ENCODE results near the gene AVPR2. TPM values are rescaled to one million over a fixed set of nuclear protein-coding genes. Genes with fewer than 3 reads are reported as not detected.
A peak's percentile ranks its signal among the peaks of the same experiment; 100 is the strongest.

AVPR2 gene
- total RNA-seq, 6 experiments from 2014 or later: not detected

- Mint-ChIP-seq H3K27ac (no peak overlapping the region; the same call in 1 of the 2 replicates), H3K27me3 (ENCODE audit: insufficient read depth) (peaks cover under 1% of the 10 kb centered on the region; the same call in 1 of the 2 replicates), H3K36me3 (ENCODE audit: low read depth) (peaks cover 5% of the 10 kb centered on the region; the same call in 1 of the 2 replicates), H3K9me3 (no peaks in the 10 kb centered on the region), H3K4me1 (ENCODE audit: low read depth) (peaks cover 25% of the 10 kb centered on the region), H3K4me3 (no peak overlapping the region; the same call in 1 of the 2 replicates)
- DNase-seq: no peak
- TF ChIP-seq, protein P1, sequence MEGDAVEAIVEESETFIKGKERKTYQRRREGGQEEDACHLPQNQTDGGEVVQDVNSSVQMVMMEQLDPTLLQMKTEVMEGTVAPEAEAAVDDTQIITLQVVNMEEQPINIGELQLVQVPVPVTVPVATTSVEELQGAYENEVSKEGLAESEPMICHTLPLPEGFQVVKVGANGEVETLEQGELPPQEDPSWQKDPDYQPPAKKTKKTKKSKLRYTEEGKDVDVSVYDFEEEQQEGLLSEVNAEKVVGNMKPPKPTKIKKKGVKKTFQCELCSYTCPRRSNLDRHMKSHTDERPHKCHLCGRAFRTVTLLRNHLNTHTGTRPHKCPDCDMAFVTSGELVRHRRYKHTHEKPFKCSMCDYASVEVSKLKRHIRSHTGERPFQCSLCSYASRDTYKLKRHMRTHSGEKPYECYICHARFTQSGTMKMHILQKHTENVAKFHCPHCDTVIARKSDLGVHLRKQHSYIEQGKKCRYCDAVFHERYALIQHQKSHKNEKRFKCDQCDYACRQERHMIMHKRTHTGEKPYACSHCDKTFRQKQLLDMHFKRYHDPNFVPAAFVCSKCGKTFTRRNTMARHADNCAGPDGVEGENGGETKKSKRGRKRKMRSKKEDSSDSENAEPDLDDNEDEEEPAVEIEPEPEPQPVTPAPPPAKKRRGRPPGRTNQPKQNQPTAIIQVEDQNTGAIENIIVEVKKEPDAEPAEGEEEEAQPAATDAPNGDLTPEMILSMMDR (IDR thresholded peaks at IDR 0.05): no peak
These were observed 24.4 kb downstream of the AVPR2 start for GRCh38 chrX:153928846-153929245.

- no peak for DNase-seq
- H3K4me1 Mint-ChIP-seq (ENCODE audit: low read depth): peaks cover 20% of the 10 kb centered on the region
- H3K27ac Mint-ChIP-seq: peak overlapping the region; percentile 26; the same call in 1 of the 2 replicates
- no peaks in the 10 kb centered on the region for H3K9me3 Mint-ChIP-seq
- TF ChIP-seq, protein P1 (IDR thresholded peaks at IDR 0.05): no peak
- peaks cover 5% of the 10 kb centered on the region; the same call in 1 of the 2 replicates for H3K36me3 Mint-ChIP-seq (ENCODE audit: low read depth)
- peaks cover 2% of the 10 kb centered on the region; the same call in 1 of the 2 replicates for H3K27me3 Mint-ChIP-seq (ENCODE audit: insufficient read depth)
- no peak overlapping the region for H3K4me3 Mint-ChIP-seq
These were observed 25.1 kb downstream of the AVPR2 start for GRCh38 chrX:153929576-153929975.

DNA sequence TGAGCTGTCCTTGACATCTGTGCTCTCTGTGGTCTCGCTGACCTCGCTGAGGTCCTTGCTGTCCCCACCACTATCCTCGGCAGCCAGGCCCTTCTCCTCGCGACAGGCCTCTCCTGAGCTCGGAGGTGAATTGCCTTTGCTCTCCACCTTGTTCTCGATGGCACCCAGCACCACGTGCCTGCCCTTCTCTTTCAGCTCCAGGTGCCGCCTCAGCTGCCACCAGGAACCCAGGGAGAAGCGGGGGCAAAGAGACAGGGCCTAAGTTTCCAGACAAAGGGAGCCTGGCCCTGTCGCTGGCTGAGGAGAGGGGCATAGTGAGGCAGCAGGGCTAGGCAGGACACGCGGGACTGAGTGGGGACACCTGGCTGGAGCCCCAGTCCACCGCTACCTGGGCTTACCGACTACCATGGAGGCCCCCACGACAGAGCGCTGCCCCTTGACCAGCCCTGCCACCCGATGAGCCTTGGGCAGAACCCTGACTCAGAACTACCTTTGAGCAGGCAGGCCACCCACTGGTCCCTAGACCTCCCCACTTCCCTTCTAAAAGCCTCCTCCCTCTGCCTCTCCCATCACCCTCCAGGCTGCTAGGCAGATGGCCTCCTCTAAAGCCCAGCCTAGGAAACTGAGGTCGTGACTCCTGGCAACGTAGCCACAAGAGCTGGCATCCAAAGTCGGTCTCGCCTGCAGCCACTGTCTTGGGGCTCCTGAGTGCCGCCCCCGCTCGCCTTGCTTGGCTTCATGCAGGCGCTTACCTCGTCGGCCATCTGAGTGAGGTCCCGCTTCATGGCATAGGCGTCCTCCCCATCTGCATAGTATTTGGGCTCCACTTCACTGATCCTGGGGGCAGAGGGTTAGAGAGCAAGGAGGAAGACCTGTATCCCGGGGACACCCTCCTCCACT is 25.8 kb downstream of the AVPR2 start:
- no peaks in the 10 kb centered on the region for H3K9me3 Mint-ChIP-seq
- H3K36me3 Mint-ChIP-seq (ENCODE audit: low read depth): peaks cover 5% of the 10 kb centered on the region; the same call in 1 of the 2 replicates
- DNase-seq: no peak
- peaks cover 20% of the 10 kb centered on the region for H3K4me1 Mint-ChIP-seq (ENCODE audit: low read depth)
- no peak overlapping the region for H3K27ac Mint-ChIP-seq
- TF ChIP-seq, protein P1 (IDR thresholded peaks at IDR 0.05): no peak
- no peak overlapping the region for H3K4me3 Mint-ChIP-seq
- peaks cover 2% of the 10 kb centered on the region; the same call in 1 of the 2 replicates for H3K27me3 Mint-ChIP-seq (ENCODE audit: insufficient read depth)

DNA sequence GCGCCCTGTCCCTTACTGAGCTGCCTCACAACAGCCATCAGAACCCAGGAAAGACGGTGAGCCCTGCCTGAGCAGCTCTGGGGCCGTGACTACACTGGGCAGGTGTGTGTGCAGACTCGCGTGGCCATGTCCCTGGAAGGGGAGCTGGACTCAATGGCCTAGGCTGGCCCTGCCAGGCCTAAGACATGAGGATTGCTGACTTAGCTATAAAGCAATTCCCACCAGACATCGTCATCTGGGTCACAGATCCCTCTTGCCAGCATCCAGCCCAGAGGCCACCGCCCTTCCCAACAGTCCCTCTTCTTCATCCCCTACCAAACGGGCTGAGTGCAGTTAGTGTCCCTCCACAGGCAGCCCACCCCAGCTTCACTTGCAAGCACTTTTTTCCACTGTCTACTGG is 26.7 kb downstream of the AVPR2 start:
- H3K36me3 Mint-ChIP-seq (ENCODE audit: low read depth): peaks cover 5% of the 10 kb centered on the region; the same call in 1 of the 2 replicates
- TF ChIP-seq, protein P1 (IDR thresholded peaks at IDR 0.05): no peak
- H3K4me1 Mint-ChIP-seq (ENCODE audit: low read depth): peaks cover 20% of the 10 kb centered on the region
- no peak overlapping the region for H3K4me3 Mint-ChIP-seq
- DNase-seq: no peak
- peaks cover 2% of the 10 kb centered on the region; the same call in 1 of the 2 replicates for H3K27me3 Mint-ChIP-seq (ENCODE audit: insufficient read depth)
- H3K27ac Mint-ChIP-seq: no peak overlapping the region
- no peaks in the 10 kb centered on the region for H3K9me3 Mint-ChIP-seq

DNA sequence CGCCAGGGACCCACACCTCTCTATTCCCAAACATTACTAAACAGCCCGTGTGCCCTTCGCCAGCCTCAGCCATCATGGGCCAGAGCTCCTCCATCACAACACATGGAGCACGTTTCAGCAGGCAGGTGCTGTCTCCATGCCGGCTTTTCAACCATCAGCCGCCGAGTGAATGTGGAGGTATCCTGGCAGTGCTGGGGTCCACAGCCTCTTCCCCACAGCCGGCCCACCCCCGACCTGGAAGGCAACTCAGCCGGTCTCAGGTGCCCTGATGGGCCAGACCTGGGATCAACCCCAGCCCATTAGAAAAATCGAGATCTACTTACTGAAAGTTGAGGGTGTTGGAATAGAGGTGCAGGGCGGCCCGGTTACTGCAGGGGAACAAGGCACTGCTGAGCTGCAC is 27.3 kb downstream of the AVPR2 start:
- Mint-ChIP-seq H3K27ac (no peak overlapping the region), H3K27me3 (ENCODE audit: insufficient read depth) (peaks cover 2% of the 10 kb centered on the region), H3K36me3 (ENCODE audit: low read depth) (peaks cover 5% of the 10 kb centered on the region; the same call in 1 of the 2 replicates), H3K4me3 (no peak overlapping the region), H3K9me3 (no peaks in the 10 kb centered on the region), H3K4me1 (ENCODE audit: low read depth) (peaks cover 20% of the 10 kb centered on the region)
- DNase-seq: no peak
- TF ChIP-seq, protein P1 (IDR thresholded peaks at IDR 0.05): no peak

All from HFFc6 (cell line).